Gastrocnemius medialis (tissue), 4 donors: ENCODE measurements around the gene PDE4D. TPM values are rescaled to one million over a fixed set of nuclear protein-coding genes. Genes with fewer than 3 reads are reported as not detected.

Source experiments
- ATAC-seq, 2 donors: fragments of 150-250 bp; one replicate each; pipeline ENCODE4 v1.9.1; 2016
- DNase-seq, 2 donors: peaks; one replicate each; pipeline ENCODE4 v3.0.0-alpha.2; 2019
- H3K27ac ChIP-seq, 4 donors: fragments of 200-600 bp; sonication (generic); 1 replicate in 1 of 4; 2 replicates in 3 of 4; pipeline ENCODE4 v1.5.1; 2016 to 2018; ENCODE audit warnings: mild to moderate bottlenecking in 2 of 4, moderate library complexity in 1 of 4
- H3K27me3 ChIP-seq, 3 donors: fragments of 200-600 bp; sonication (generic) in 2 of 3; 1 replicate in 1 of 3; 2 replicates in 2 of 3; pipeline versions ENCODE4 v1.5.1 to v1.6.0; 2016 to 2019; ENCODE audit warnings: mild to moderate bottlenecking in 1 of 3, moderate library complexity in 1 of 3
- H3K36me3 ChIP-seq, 2 donors: fragments of 200-600 bp; sonication (generic) in 1 of 2; one replicate each; pipeline ENCODE4 v1.5.1; 2017 to 2018
- H3K4me1 ChIP-seq, 2 donors: fragments of 200-600 bp; sonication (generic) in 1 of 2; one replicate each; pipeline ENCODE4 v1.5.1; 2016 to 2017; ENCODE audit warnings: mild to moderate bottlenecking in 2 of 2
- H3K4me3 ChIP-seq, 4 donors: fragments of 200-600 bp; sonication (generic) in 3 of 4; 1 replicate in 1 of 4; 2 replicates in 3 of 4; pipeline ENCODE4 v1.5.1; 2016 to 2019; ENCODE audit warnings: mild to moderate bottlenecking in 2 of 4
- H3K9me3 ChIP-seq, 3 donors: fragments of 200-600 bp; sonication (generic) in 2 of 3; 1 replicate in 1 of 3; 2 replicates in 2 of 3; pipeline ENCODE4 v1.5.1; 2016 to 2019
- POLR2A ChIP-seq, 2 donors: fragments of 450-650 bp; IDR thresholded peaks; one replicate each; pipeline ENCODE4 v1.6.1; 2017; ENCODE audit warnings: antibody characterized with exemption in 2 of 2, mild to moderate bottlenecking in 2 of 2, moderate library complexity in 2 of 2
- in situ Hi-C, 4 donors: fragments of 200-750 bp; cut with MboI; loops; one replicate each; pipeline versions ENCODE4 v1.15.0 to v1.8.0; 2017; ENCODE audit warnings: low sequenced_read_pairs in 4 of 4
- intact Hi-C: fragments of 100-400 bp; cut with DNase I; formaldehyde crosslinking; loops from one replicate; pipeline ENCODE4 v1.15.1; 2023; ENCODE audit warnings: low total_unique reads
- total RNA-seq, 4 donors: library from RNA; depleted of rRNA; stranded (reverse); fragments of >200 nt; gene quantifications; one replicate each; pipeline versions ENCODE4 v1.1.0 to v1.2.3, GENCODE V29; 2016
- TF ChIP-seq, protein P1 (sequence below), 5 experiments: fragments of 450-650 bp in 3 of 5; fragments of 200-600 bp in 2 of 5; sonication (generic) in 2 of 5; IDR thresholded peaks in 4 of 5; conservative IDR thresholded peaks in 1 of 5; 1 replicate in 4 of 5; 2 replicates in 1 of 5; pipeline ENCODE4 v1.5.1; 2016 to 2019; ENCODE audit warnings: antibody characterized with exemption in 5 of 5, mild to moderate bottlenecking in 3 of 5, moderate library complexity in 3 of 5

PDE4D gene
- total RNA-seq, 4 donors from 2014 or later, result 133 to 223 (median 185) TPM

GRCh38 chr5:59729820-59730219 lies 163.7 kb downstream of the PDE4D start:
- ATAC-seq, result no peak
- TF ChIP-seq, protein P1, sequence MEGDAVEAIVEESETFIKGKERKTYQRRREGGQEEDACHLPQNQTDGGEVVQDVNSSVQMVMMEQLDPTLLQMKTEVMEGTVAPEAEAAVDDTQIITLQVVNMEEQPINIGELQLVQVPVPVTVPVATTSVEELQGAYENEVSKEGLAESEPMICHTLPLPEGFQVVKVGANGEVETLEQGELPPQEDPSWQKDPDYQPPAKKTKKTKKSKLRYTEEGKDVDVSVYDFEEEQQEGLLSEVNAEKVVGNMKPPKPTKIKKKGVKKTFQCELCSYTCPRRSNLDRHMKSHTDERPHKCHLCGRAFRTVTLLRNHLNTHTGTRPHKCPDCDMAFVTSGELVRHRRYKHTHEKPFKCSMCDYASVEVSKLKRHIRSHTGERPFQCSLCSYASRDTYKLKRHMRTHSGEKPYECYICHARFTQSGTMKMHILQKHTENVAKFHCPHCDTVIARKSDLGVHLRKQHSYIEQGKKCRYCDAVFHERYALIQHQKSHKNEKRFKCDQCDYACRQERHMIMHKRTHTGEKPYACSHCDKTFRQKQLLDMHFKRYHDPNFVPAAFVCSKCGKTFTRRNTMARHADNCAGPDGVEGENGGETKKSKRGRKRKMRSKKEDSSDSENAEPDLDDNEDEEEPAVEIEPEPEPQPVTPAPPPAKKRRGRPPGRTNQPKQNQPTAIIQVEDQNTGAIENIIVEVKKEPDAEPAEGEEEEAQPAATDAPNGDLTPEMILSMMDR (IDR thresholded peaks at IDR 0.05 in 4 of 5, conservative IDR thresholded peaks at IDR 0.05 in 1 of 5), result no peak
- TF ChIP-seq POLR2A (IDR thresholded peaks at IDR 0.05), result no peak
- Histone ChIP-seq H3K36me3 (no peaks in the 10 kb centered on the region), H3K27me3 (no peaks in the 10 kb centered on the region), H3K27ac (no peak overlapping the region), H3K4me3 (no peak overlapping the region), H3K4me1 (no peaks in the 10 kb centered on the region), H3K9me3 (no peaks in the 10 kb centered on the region)
- no peak for DNase-seq
- intact Hi-C loops, result no loop called here
- in situ Hi-C loops, result no loop called here

DNA sequence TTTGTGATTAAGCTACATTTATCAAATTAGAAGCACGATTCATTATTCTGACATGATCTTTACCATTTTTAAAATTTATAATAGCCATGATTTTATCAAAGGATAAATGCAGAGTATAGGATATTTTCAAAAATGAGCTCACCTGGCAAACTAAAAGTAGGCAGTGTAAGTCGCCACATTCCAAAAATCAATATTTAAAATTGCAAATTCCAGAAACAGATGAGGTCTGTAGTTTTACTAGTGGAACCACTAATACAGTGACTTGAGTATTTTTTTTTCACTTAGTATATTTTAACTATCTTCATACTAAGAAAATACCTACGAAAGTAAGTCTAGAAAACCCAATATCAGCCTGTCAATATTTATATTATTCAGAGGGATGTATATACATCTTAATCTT lies 164.2 kb downstream of the PDE4D start:
- Histone ChIP-seq H3K27me3 (no peaks in the 10 kb centered on the region), H3K9me3 (no peaks in the 10 kb centered on the region), H3K4me3 (no peak overlapping the region), H3K36me3 (no peaks in the 10 kb centered on the region), H3K27ac (no peak overlapping the region), H3K4me1 (no peaks in the 10 kb centered on the region)
- intact Hi-C loops (no loop called here), in situ Hi-C loops (no loop called here)
- ATAC-seq, result no peak
- no peak for TF ChIP-seq POLR2A (IDR thresholded peaks at IDR 0.05)
- TF ChIP-seq, protein P1 (IDR thresholded peaks at IDR 0.05 in 4 of 5, conservative IDR thresholded peaks at IDR 0.05 in 1 of 5), result no peak
- no peak for DNase-seq

DNA sequence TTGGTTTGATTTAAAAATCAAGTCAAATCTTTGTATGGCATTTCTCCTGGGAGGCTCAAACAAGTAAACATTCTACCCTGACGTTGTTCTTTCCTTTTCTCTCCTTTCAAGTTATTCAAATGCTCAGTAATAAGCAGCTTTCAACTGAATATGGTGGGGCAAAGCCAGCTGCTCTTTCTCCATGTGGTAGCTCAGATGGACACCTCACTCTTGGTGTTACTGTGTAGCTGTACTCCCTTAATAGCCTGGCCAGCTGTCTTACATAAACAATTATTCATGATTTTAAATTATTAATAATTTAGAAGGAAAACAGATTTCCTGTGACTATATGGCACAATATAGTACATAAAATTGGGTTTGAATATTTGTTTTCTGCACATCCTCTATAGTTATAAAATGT lies 165.2 kb downstream of the PDE4D start:
- TF ChIP-seq, protein P1 (IDR thresholded peaks at IDR 0.05 in 4 of 5, conservative IDR thresholded peaks at IDR 0.05 in 1 of 5), result no peak
- TF ChIP-seq POLR2A (IDR thresholded peaks at IDR 0.05), result no peak
- no peak overlapping the region for H3K4me3 ChIP-seq
- DNase-seq, result no peak
- no peaks in the 10 kb centered on the region for H3K4me1 ChIP-seq
- no peaks in the 10 kb centered on the region for H3K9me3 ChIP-seq
- no peaks in the 10 kb centered on the region for H3K36me3 ChIP-seq
- intact Hi-C loops (no loop called here), in situ Hi-C loops (no loop called here)
- no peaks in the 10 kb centered on the region for H3K27me3 ChIP-seq
- no peak overlapping the region for H3K27ac ChIP-seq
- ATAC-seq, result no peak

DNA sequence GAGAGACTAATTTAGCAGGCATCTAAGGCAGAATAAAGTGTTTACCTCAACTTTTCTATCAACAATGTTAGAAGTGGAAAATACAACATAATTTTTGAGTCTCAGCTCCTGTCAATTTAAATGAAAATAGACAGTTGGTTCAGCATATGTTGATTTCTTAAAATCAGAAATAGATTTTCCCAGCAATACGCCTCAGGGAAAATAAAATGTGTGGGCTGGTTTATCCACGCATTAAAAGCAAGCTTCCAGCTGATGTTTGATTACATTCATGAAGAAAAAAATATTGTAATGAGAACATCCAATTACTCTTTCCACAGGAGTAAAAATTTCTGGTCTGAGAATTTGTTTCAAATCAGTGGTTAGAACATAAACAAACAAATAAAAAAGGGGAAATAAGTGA lies 166.3 kb downstream of the PDE4D start:
- intact Hi-C loops, result no loop called here
- in situ Hi-C loops, result no loop called here
- Histone ChIP-seq H3K4me3 (no peak overlapping the region), H3K27me3 (no peaks in the 10 kb centered on the region), H3K4me1 (no peaks in the 10 kb centered on the region), H3K9me3 (no peaks in the 10 kb centered on the region), H3K27ac (no peak overlapping the region), H3K36me3 (no peaks in the 10 kb centered on the region)
- no peak for TF ChIP-seq POLR2A (IDR thresholded peaks at IDR 0.05)
- TF ChIP-seq, protein P1 (IDR thresholded peaks at IDR 0.05 in 4 of 5, conservative IDR thresholded peaks at IDR 0.05 in 1 of 5), result no peak
- ATAC-seq (no peak), DNase-seq (no peak)

GRCh38 chr5:59725392-59725767 lies 168.1 kb downstream of the PDE4D start:
- no peak overlapping the region for H3K4me3 ChIP-seq
- no peaks in the 10 kb centered on the region for H3K9me3 ChIP-seq
- no peaks in the 10 kb centered on the region for H3K4me1 ChIP-seq
- DNase-seq, result no peak
- ATAC-seq, result no peak
- intact Hi-C loops (no loop called here), in situ Hi-C loops (no loop called here)
- H3K27ac ChIP-seq, result no peak overlapping the region
- no peak for TF ChIP-seq POLR2A (IDR thresholded peaks at IDR 0.05)
- TF ChIP-seq, protein P1 (IDR thresholded peaks at IDR 0.05 in 4 of 5, conservative IDR thresholded peaks at IDR 0.05 in 1 of 5), result no peak
- no peaks in the 10 kb centered on the region for H3K36me3 ChIP-seq
- H3K27me3 ChIP-seq, result no peaks in the 10 kb centered on the region
